Panc1 (cell line): ENCODE data around the gene USP9X. TPM values are rescaled to one million over a fixed set of nuclear protein-coding genes. Genes with fewer than 3 reads are reported as not detected.

Experiments
- ATAC-seq: fragments of 200-7000 bp; cut with Tn5 transposase; 2 replicates; pipeline ENCODE4 v1.9.1; 2020; ENCODE audit warnings: mild to moderate bottlenecking, moderate library complexity
- BruUV-seq: library from RNA; stranded (reverse); fragments of 400-500 nt; replicated peaks from 2 replicates; lab custom pipeline; 2021; lab: Mats Ljungman, UMichigan
- CTCF ChIA-PET: fragments of 300-600 bp; sonication (Branson Sonifier 250); formaldehyde crosslinking; loops from one replicate; lab custom pipeline; 2022; ENCODE audit warnings: antibody characterized with exemption; lab: Charles Lee
- POLR2A ChIA-PET: fragments of 300-600 bp; sonication (Branson Sonifier 250); formaldehyde crosslinking; loops from one replicate; lab custom pipeline; 2022; ENCODE audit warnings: antibody characterized with exemption; lab: Charles Lee
- DNase-seq: peaks from one replicate; pipeline ENCODE4 v3.0.0-alpha.2; 2010; ENCODE audit warnings: low read depth, low spot score
- H3K27ac ChIP-seq: 2 replicates; pipeline ENCODE4 v1.5.1; 2011; ENCODE audit warnings: mild to moderate bottlenecking, low read length, inconsistent platforms
- H3K27me3 ChIP-seq: fragments of 200-500 bp; sonication (Bioruptor generic); 2 replicates; pipeline ENCODE4 v1.6.0; 2014; ENCODE audit warnings: low read length, inconsistent platforms; ENCODE audit not compliant: control insufficient read depth, insufficient read depth
- H3K36me3 ChIP-seq: fragments of 200-500 bp; sonication (Bioruptor generic); 2 replicates; pipeline ENCODE4 v1.5.1; 2014; ENCODE audit warnings: inconsistent platforms, mild to moderate bottlenecking, low read length, moderate library complexity; ENCODE audit not compliant: control insufficient read depth, insufficient read depth
- H3K4me1 ChIP-seq: 2 replicates; pipeline ENCODE4 v1.5.1; 2011; ENCODE audit warnings: inconsistent platforms, mild to moderate bottlenecking, low read length, moderate library complexity; ENCODE audit not compliant: control insufficient read depth, insufficient read depth
- H3K4me3 ChIP-seq, 2 experiments: 2 replicates each; pipeline ENCODE4 v1.5.1; 2011 to 2012; ENCODE audit warnings: low read depth in 2 of 2, low read length in 2 of 2, mild to moderate bottlenecking in 2 of 2, inconsistent platforms in 1 of 2, moderate library complexity in 1 of 2
- H3K9me3 ChIP-seq: fragments of 200-500 bp; sonication (Bioruptor generic); 2 replicates; pipeline ENCODE4 v1.5.1; 2014; ENCODE audit warnings: low read depth, mild to moderate bottlenecking, inconsistent platforms, low read length, moderate library complexity; ENCODE audit not compliant: control insufficient read depth, insufficient read depth
- CTCF ChIP-seq: fragments of 450-650 bp; IDR thresholded peaks from 2 replicates; pipeline ENCODE4 v1.5.1; 2017; ENCODE audit warnings: mild to moderate bottlenecking
- POLR2AphosphoS5 ChIP-seq: IDR thresholded peaks from 2 replicates; pipeline ENCODE4 v1.6.1; 2012; ENCODE audit warnings: mild to moderate bottlenecking, low read depth, low read length, moderate library complexity
- REST ChIP-seq, 2 experiments: IDR thresholded peaks; 2 replicates each; pipeline ENCODE4 v1.6.1; 2011 to 2012; ENCODE audit warnings: low read depth in 2 of 2, control low read depth in 1 of 2, low read length in 1 of 2, mild to moderate bottlenecking in 1 of 2, moderate library complexity in 1 of 2; ENCODE audit not compliant: insufficient read depth in 1 of 2
- SIN3A ChIP-seq: IDR thresholded peaks from 2 replicates; pipeline ENCODE4 v1.6.1; 2012; ENCODE audit warnings: low read depth, mild to moderate bottlenecking, low read length, moderate library complexity, borderline replicate concordance; ENCODE audit not compliant: insufficient read depth
- TCF7L2 ChIP-seq: IDR thresholded peaks from 2 replicates; pipeline ENCODE4 v1.6.1; 2011; ENCODE audit warnings: mild to moderate bottlenecking, low read depth, low read length, inconsistent platforms
- in situ Hi-C: cut with HindIII; loops from 2 replicates; pipeline ENCODE4 v1.10.0; 2016; ENCODE audit warnings: low sequenced_read_pairs, low pct_unique_long_range_greater_than_20kb
- intact Hi-C: fragments of 100-400 bp; cut with micrococcal nuclease; formaldehyde crosslinking; loops from one replicate; pipeline ENCODE4 v1.10.0; 2022; ENCODE audit not compliant: unreplicated experiment
- total RNA-seq: library from RNA; stranded (reverse); gene quantifications from one replicate; pipeline ENCODE4 v1.2.1, GENCODE V29; 2021; ENCODE audit not compliant: unreplicated experiment

The USP9X gene
- total RNA-seq, 1 experiment from 2014 or later = 44.4 TPM

GRCh38 chrX:41108463-41109205 lies 23.4 kb downstream of the USP9X start:
- in situ Hi-C loops (no loop called here), intact Hi-C loops (no loop called here)
- Histone ChIP-seq H3K4me3 (no peak overlapping the region), H3K4me1 (peaks cover 3% of the 10 kb centered on the region; the same call in 1 of the 2 replicates), H3K27ac (no peak overlapping the region), H3K36me3 (no peaks in the 10 kb centered on the region), H3K9me3 (no peaks in the 10 kb centered on the region), H3K27me3 (no peaks in the 10 kb centered on the region)
- DNase-seq (no peak), ATAC-seq (no peak)
- BruUV-seq = no TSS peak
- CTCF ChIA-PET = no interaction called here
- no peak for TF ChIP-seq REST (IDR thresholded peaks at IDR 0.05; ENCODE audit: insufficient read depth in 1 of 2, low read depth in 2 of 2, low read length in 1 of 2)
- TF ChIP-seq CTCF = no peak
- no peak for TF ChIP-seq POLR2AphosphoS5
- no peak for TF ChIP-seq TCF7L2
- no peak for TF ChIP-seq SIN3A
- POLR2A ChIA-PET = interaction anchor here (0.5 to 0.6 kb wide), 2 partner anchors 111 to 132 kb away, joined by 3 read pairs; no protein-coding TSS in a partner anchor

GRCh38 chrX:41110801-41111625 lies 25.8 kb downstream of the USP9X start:
- POLR2A ChIA-PET = no interaction called here

More at GRCh38 chrX:41110801-41111625, 25.8 kb downstream of the USP9X start:
- TF ChIP-seq CTCF = no peak
- TF ChIP-seq TCF7L2 = no peak
- TF ChIP-seq REST (IDR thresholded peaks at IDR 0.05; ENCODE audit: insufficient read depth in 1 of 2, low read depth in 2 of 2, low read length in 1 of 2) = no peak
- TF ChIP-seq SIN3A = no peak
- TF ChIP-seq POLR2AphosphoS5 = no peak
- no TSS peak for BruUV-seq
- intact Hi-C loops (no loop called here), in situ Hi-C loops (no loop called here)
- H3K4me3 ChIP-seq = no peak overlapping the region
- no peak overlapping the region for H3K27ac ChIP-seq
- H3K9me3 ChIP-seq = no peaks in the 10 kb centered on the region
- H3K36me3 ChIP-seq = no peaks in the 10 kb centered on the region
- no peaks in the 10 kb centered on the region for H3K27me3 ChIP-seq
- CTCF ChIA-PET = no interaction called here
- DNase-seq = no peak
- H3K4me1 ChIP-seq = peaks cover 3% of the 10 kb centered on the region; the same call in 1 of the 2 replicates
- ATAC-seq = no peak
